Lung (tissue), 12 donors: ENCODE measurements around the gene PHYH. TPM values are rescaled to one million over a fixed set of nuclear protein-coding genes. Genes with fewer than 3 reads are reported as not detected.
"Not testable (repeated sequence)": the region's sequence is repeated elsewhere in the genome, so short reads cannot be mapped to it uniquely, and the experiment has no call there.

ENCODE experiments used
- ATAC-seq: fragments of 200-7000 bp; cut with Tn5 transposase; one replicate; pipeline ENCODE4 v1.9.1; 2020; ENCODE audit warnings: moderate number of reproducible peaks; ENCODE audit not compliant: insufficient read depth, low FRiP score
- DNase-seq, 3 donors: peaks; one replicate each; pipeline ENCODE4 v3.0.0-alpha.2; 2013 to 2017
- H3K27ac ChIP-seq, 2 donors: one replicate each; pipeline ENCODE4 v1.5.1; 2013; ENCODE audit warnings: mild to moderate bottlenecking in 2 of 2, moderate library complexity in 2 of 2, control low read depth in 1 of 2, inconsistent platforms in 1 of 2, low read depth in 1 of 2, low read length in 1 of 2
- H3K27me3 ChIP-seq, 3 donors: one replicate each; pipeline ENCODE4 v1.5.1; 2013; ENCODE audit warnings: low read length in 2 of 3; ENCODE audit not compliant: control insufficient read depth in 3 of 3, insufficient read depth in 3 of 3
- H3K36me3 ChIP-seq, 4 donors: one replicate each; pipeline ENCODE4 v1.5.1; 2013; ENCODE audit warnings: low read length in 4 of 4, mild to moderate bottlenecking in 1 of 4, moderate library complexity in 1 of 4; ENCODE audit not compliant: control insufficient read depth in 4 of 4, insufficient read depth in 4 of 4
- H3K4me1 ChIP-seq, 5 donors: one replicate each; pipeline ENCODE4 v1.5.1; 2013; ENCODE audit warnings: low read length in 5 of 5, mild to moderate bottlenecking in 2 of 5, moderate library complexity in 1 of 5; ENCODE audit not compliant: control insufficient read depth in 5 of 5, insufficient read depth in 5 of 5
- H3K4me3 ChIP-seq: one replicate; pipeline ENCODE4 v1.5.1; 2013; ENCODE audit warnings: mild to moderate bottlenecking, control low read depth, moderate library complexity
- H3K9ac ChIP-seq, 2 donors: one replicate each; pipeline ENCODE4 v1.5.1; 2013; ENCODE audit warnings: low read length in 2 of 2, control low read depth in 1 of 2; ENCODE audit not compliant: insufficient read depth in 1 of 2
- H3K9me3 ChIP-seq, 4 donors: one replicate each; pipeline ENCODE4 v1.5.1; 2013; ENCODE audit warnings: low read length in 3 of 4, mild to moderate bottlenecking in 1 of 4, moderate library complexity in 1 of 4; ENCODE audit not compliant: control insufficient read depth in 4 of 4, insufficient read depth in 3 of 4
- CTCF ChIP-seq: IDR thresholded peaks from 2 replicates; pipeline ENCODE4 v1.5.1; 2012; ENCODE audit warnings: mild to moderate bottlenecking; ENCODE audit errors: control extremely low read depth, extremely low read depth
- WGBS, 2 donors: extraction: QIAGEN DNeasy Blood & Tissue Kit; methylation state at CpG; one replicate each; pipeline ENCODE4 v1.1.7; 2013; 5-methylcytosine and 5-hydroxymethylcytosine counted together
- polyA plus RNA-seq, 2 donors: library from polyadenylated mRNA; stranded (reverse); fragments of 200-250 nt; gene quantifications; one replicate each; pipeline ENCODE4 v1.2.1, GENCODE V29; 2013
- total RNA-seq, 2 donors: library from RNA; depleted of rRNA in 1 of 2; stranded (reverse); fragments of >200 nt in 1 of 2; gene quantifications; one replicate each; pipeline ENCODE4 v1.2.1, GENCODE V29; 2014 to 2021
- donor health status: control.
- donor health status: control.
- donor health status: Bipolar disorder and iron deficiency.
- donor health status: healthy.
- donor health status: DM: yes; HTN: yes; CAD: no.

PHYH gene
- total and polyA plus RNA-seq, 4 donors = 14.8 to 28.9 (median 22.8) TPM

- H3K27me3 ChIP-seq = no peaks in the 10 kb centered on the region
- 94% methylated on average over 7 of the region's 7 CpGs for WGBS, 2 donors
- H3K9me3 ChIP-seq = peaks cover 0 to 2% (median 0%) of the 10 kb centered on the region in 4 donors
- TF ChIP-seq CTCF = no peak
- no peak overlapping the region for H3K4me3 ChIP-seq
- H3K9ac ChIP-seq = no peak overlapping the region
- DNase-seq (no peak), ATAC-seq (no peak)
- H3K4me1 ChIP-seq = no peaks in the 10 kb centered on the region
- no peak overlapping the region for H3K27ac ChIP-seq
- no peaks in the 10 kb centered on the region for H3K36me3 ChIP-seq
Observed at GRCh38 chr10:13239923-13240322, 59.9 kb downstream of the PHYH start.

- WGBS, 2 donors = 88 to 91% methylated on average over 16 of the region's 16 CpGs
- no peak for DNase-seq
Observed at GRCh38 chr10:13238271-13239077, 61.4 kb downstream of the PHYH start.

GRCh38 chr10:13236638-13237037 is 63.2 kb downstream of the PHYH start:
- TF ChIP-seq CTCF = no peak
- 80 to 88% methylated on average over 8 of the region's 8 CpGs for WGBS, 2 donors
- Histone ChIP-seq H3K9me3 (peaks cover 0 to 2% (median 0%) of the 10 kb centered on the region in 4 donors), H3K27ac (no peak overlapping the region), H3K36me3 (no peaks in the 10 kb centered on the region), H3K4me1 (no peaks in the 10 kb centered on the region), H3K4me3 (no peak overlapping the region), H3K27me3 (no peaks in the 10 kb centered on the region), H3K9ac (no peak overlapping the region)
- DNase-seq = no peak
- ATAC-seq = no peak

More at GRCh38 chr10:13238271-13239077, 61.4 kb downstream of the PHYH start:
- Histone ChIP-seq H3K9ac (no peak overlapping the region), H3K27me3 (no peaks in the 10 kb centered on the region), H3K4me3 (no peak overlapping the region), H3K27ac (no peak overlapping the region), H3K36me3 (no peaks in the 10 kb centered on the region), H3K9me3 (peaks cover 0 to 2% (median 0%) of the 10 kb centered on the region in 4 donors), H3K4me1 (no peaks in the 10 kb centered on the region)
- no peak for TF ChIP-seq CTCF
- no peak for ATAC-seq

- H3K27ac ChIP-seq, H3K27me3 ChIP-seq: not testable (repeated sequence)
Observed at GRCh38 chr10:13234736-13235135, 65.1 kb downstream of the PHYH start.

More at GRCh38 chr10:13234736-13235135, 65.1 kb downstream of the PHYH start:
- H3K4me1 ChIP-seq, H3K9ac ChIP-seq, H3K36me3 ChIP-seq, ATAC-seq, H3K4me3 ChIP-seq, DNase-seq, H3K9me3 ChIP-seq: not testable (repeated sequence)
- 87 to 93% methylated on average over 13 of the region's 13 CpGs for WGBS, 2 donors
